Muscle of leg (tissue), 16 donors: ENCODE measurements around the gene SLC35F5. TPM values are rescaled to one million over a fixed set of nuclear protein-coding genes. Genes with fewer than 3 reads are reported as not detected.

ENCODE experiments used
- DNase-seq: peaks from one replicate; pipeline ENCODE4 v3.0.0; 2013
- H3K27ac ChIP-seq: one replicate; pipeline ENCODE4 v1.5.1; 2013; ENCODE audit warnings: mild to moderate bottlenecking, low read length, control low read depth
- H3K27me3 ChIP-seq: one replicate; pipeline ENCODE4 v1.6.1; 2013; ENCODE audit warnings: low read length; ENCODE audit not compliant: control insufficient read depth, insufficient read depth
- H3K36me3 ChIP-seq: one replicate; pipeline ENCODE4 v1.6.1; 2013; ENCODE audit warnings: low read length; ENCODE audit not compliant: control insufficient read depth, insufficient read depth
- H3K4me1 ChIP-seq: one replicate; pipeline ENCODE4 v1.6.1; 2013; ENCODE audit warnings: low read length; ENCODE audit not compliant: control insufficient read depth, insufficient read depth
- H3K4me3 ChIP-seq: one replicate; pipeline ENCODE4 v1.5.1; 2013; ENCODE audit warnings: low read length, control low read depth
- H3K9me3 ChIP-seq: replicated peaks from 2 replicates; pipeline ENCODE4 v1.6.1; 2013; ENCODE audit warnings: low read depth, low read length; ENCODE audit not compliant: control insufficient read depth
- WGBS: methylation state at CpG from one replicate; pipeline ENCODE4 v1.1.5; 2013; ENCODE audit warnings: missing lambda C conversion rate; ENCODE audit not compliant: insufficient coverage; 5-methylcytosine and 5-hydroxymethylcytosine counted together
- long read RNA-seq, 11 donors: transcript quantifications; one replicate each; lab custom pipeline, GENCODE V29; 2026
- polyA plus RNA-seq, 8 donors: library from polyadenylated mRNA; unstranded; fragments of 120-200 nt; gene quantifications; one replicate each; pipeline versions ENCODE4 v1.2.1 to v1.2.3, GENCODE V29; 2013; ENCODE audit warnings: inconsistent platforms in 1 of 8, low replicate concordance in 1 of 8; ENCODE audit not compliant: insufficient read length in 8 of 8, insufficient read depth in 1 of 8
- total RNA-seq: library from RNA; stranded (reverse); fragments of 120-200 nt; gene quantifications from one replicate; pipeline ENCODE4 v1.2.4, GENCODE V29; 2013

SLC35F5 gene, protein sequence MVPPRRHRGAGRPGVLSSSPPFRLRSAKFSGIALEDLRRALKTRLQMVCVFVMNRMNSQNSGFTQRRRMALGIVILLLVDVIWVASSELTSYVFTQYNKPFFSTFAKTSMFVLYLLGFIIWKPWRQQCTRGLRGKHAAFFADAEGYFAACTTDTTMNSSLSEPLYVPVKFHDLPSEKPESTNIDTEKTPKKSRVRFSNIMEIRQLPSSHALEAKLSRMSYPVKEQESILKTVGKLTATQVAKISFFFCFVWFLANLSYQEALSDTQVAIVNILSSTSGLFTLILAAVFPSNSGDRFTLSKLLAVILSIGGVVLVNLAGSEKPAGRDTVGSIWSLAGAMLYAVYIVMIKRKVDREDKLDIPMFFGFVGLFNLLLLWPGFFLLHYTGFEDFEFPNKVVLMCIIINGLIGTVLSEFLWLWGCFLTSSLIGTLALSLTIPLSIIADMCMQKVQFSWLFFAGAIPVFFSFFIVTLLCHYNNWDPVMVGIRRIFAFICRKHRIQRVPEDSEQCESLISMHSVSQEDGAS
- 72.3 TPM for total RNA-seq
- 10 to 100 TPM; 47.6 to 61.9 (median 54.3) TPM for polyA plus RNA-seq
- long read RNA-seq, donor 1, full-length matches to known transcripts = 6 of 6 reads
- long read RNA-seq, donor 1, partial matches to known transcripts = 0 of 6 reads
- long read RNA-seq, donor 1, other reads (novel, unspliced or antisense) = 0 of 6 reads
- long read RNA-seq, donor 2 = 0 reads
- long read RNA-seq, donor 3, full-length matches to known transcripts = 9 of 14 reads
- long read RNA-seq, donor 3, partial matches to known transcripts = 5 of 14 reads
- long read RNA-seq, donor 3, other reads (novel, unspliced or antisense) = 0 of 14 reads
- long read RNA-seq, donor 4, full-length matches to known transcripts = 1 of 7 reads
- long read RNA-seq, donor 4, partial matches to known transcripts = 6 of 7 reads
- long read RNA-seq, donor 4, other reads (novel, unspliced or antisense) = 0 of 7 reads
- long read RNA-seq, donor 5, full-length matches to known transcripts = 16 of 21 reads
- long read RNA-seq, donor 5, partial matches to known transcripts = 5 of 21 reads
- long read RNA-seq, donor 5, other reads (novel, unspliced or antisense) = 0 of 21 reads
- long read RNA-seq, donor 6, full-length matches to known transcripts = 9 of 9 reads
- long read RNA-seq, donor 6, partial matches to known transcripts = 0 of 9 reads
- long read RNA-seq, donor 6, other reads (novel, unspliced or antisense) = 0 of 9 reads
- long read RNA-seq, donor 7, full-length matches to known transcripts = 4 of 4 reads
- long read RNA-seq, donor 7, partial matches to known transcripts = 0 of 4 reads
- long read RNA-seq, donor 7, other reads (novel, unspliced or antisense) = 0 of 4 reads
- long read RNA-seq, donor 8, full-length matches to known transcripts = 6 of 6 reads
- long read RNA-seq, donor 8, partial matches to known transcripts = 0 of 6 reads
- long read RNA-seq, donor 8, other reads (novel, unspliced or antisense) = 0 of 6 reads
- long read RNA-seq, donor 9, full-length matches to known transcripts = 2 of 7 reads
- long read RNA-seq, donor 9, partial matches to known transcripts = 5 of 7 reads
- long read RNA-seq, donor 9, other reads (novel, unspliced or antisense) = 0 of 7 reads
- long read RNA-seq, donor 10, full-length matches to known transcripts = 8 of 13 reads
- long read RNA-seq, donor 10, partial matches to known transcripts = 5 of 13 reads
- long read RNA-seq, donor 10, other reads (novel, unspliced or antisense) = 0 of 13 reads
- long read RNA-seq, donor 11, full-length matches to known transcripts = 7 of 12 reads
- long read RNA-seq, donor 11, partial matches to known transcripts = 5 of 12 reads
- long read RNA-seq, donor 11, other reads (novel, unspliced or antisense) = 0 of 12 reads

DNA sequence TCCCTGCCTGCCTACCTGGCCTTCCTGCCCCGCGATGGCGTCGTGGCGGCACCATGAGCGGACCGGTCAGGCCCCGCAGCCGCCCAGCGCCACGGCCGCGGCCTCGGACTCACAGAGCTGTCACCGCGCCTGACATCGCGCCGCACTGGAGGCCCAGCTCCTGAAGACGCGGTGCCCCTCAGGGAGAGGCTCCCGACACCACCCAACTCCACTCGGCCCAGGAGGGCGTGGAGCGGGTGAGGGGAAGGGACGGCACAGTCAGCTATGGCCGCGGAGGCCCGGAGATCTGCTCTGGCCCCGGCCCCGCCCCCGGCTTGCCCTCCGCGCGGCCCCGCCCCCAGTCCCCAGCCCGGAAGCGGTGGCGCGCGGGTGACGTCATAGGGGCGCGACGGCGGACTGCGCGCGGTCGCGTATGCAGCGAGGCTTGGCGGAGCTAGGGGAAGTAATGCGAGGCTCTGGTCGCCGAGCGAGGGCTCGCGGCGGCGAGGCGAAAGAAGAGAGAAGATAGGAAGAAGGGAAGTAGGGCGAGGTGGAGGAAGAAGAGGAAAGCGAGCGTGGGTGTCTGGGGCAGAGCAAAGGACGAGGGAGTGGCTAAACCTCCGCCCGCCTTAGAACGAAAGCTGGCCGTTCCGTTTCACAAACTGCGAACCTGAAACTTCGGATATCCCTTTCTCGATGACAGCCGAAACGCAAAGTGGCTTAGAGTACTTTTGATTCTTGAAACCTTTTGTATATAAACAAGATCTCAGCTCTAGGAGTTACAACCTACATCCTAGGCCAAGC, at the start of gene SLC35F5:
TSS of gene SLC35F5 (minus strand) at position 288 of the 783 bp plus-strand sequence. CDS start at position 55, 233 bp downstream.
- Histone ChIP-seq H3K27ac (peak within 1 kb of the TSS; percentile 99), H3K4me3 (peak within 1 kb of the TSS; percentile 84), H3K27me3 (no peaks in the 10 kb centered on the region), H3K9me3 (no peaks in the 10 kb centered on the region), H3K36me3 (peaks cover 5% of the 10 kb centered on the region), H3K4me1 (peaks cover 6% of the 10 kb centered on the region)
- WGBS = under 1% methylated on average over 65 of the region's 76 CpGs
- DNase-seq = peak; percentile 97

DNA sequence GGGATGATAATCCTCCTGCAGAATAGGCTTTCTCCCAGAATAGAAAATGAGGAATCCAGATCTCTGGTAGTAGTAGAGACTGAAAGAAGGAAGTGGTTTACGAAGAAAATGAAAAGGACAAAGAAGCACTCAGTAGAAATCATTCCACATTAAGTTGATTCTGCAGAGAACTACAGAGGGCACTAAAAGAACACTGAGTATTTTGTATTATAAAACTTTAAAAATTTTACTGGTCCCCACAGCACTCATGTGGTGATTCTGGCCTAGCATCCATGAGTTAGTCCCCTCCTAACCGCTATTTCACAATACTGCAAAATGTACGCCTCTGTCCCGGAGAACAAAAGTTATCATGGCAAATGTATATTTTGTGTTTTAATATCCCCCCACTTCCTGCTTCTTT, 42.9 kb upstream of the SLC35F5 start:
- Histone ChIP-seq H3K27me3 (no peaks in the 10 kb centered on the region), H3K9me3 (no peaks in the 10 kb centered on the region), H3K4me3 (no peak overlapping the region), H3K4me1 (peaks cover 5% of the 10 kb centered on the region), H3K36me3 (no peaks in the 10 kb centered on the region), H3K27ac (no peak overlapping the region)
- DNase-seq = peak; percentile 33
- no CpG with 5 or more reads among the region's 4 CpGs for WGBS

GRCh38 chr2:113797237-113797636, 40.8 kb upstream of the SLC35F5 start:
- Histone ChIP-seq H3K27ac (no peak overlapping the region), H3K9me3 (no peaks in the 10 kb centered on the region), H3K4me1 (peaks cover 5% of the 10 kb centered on the region), H3K27me3 (no peaks in the 10 kb centered on the region), H3K4me3 (no peak overlapping the region), H3K36me3 (no peaks in the 10 kb centered on the region)
- no CpG with 5 or more reads among the region's 2 CpGs for WGBS
- no peak for DNase-seq

GRCh38 chr2:113796592-113797175, 40.2 kb upstream of the SLC35F5 start:
- 27% methylated on average over 2 of the region's 6 CpGs for WGBS
- H3K4me1 ChIP-seq = peaks cover 5% of the 10 kb centered on the region
- no peaks in the 10 kb centered on the region for H3K36me3 ChIP-seq

DNA sequence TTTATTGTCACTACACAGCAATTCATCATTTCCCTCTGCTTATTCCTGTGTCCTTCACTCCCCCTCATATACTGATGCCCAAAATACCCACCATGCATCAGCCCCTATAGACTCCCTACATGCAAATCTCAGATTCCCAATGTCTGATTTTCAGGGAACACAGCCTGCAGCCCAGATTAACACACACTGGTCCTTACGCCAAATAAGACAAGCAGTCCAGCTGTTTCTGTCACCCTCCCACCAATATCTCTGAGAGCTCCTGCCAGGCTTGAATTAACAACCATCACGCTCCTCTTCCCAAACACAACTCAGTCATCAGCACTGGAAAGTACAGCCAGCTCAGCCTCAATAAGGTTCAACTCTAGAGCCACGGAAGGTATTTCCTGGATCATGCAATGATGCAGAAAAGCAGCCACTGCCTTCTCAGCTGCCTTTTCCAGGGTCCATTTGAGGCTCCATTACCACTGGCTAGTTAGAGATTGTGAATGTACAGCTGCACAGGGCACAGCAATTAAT, 39.0 kb upstream of the SLC35F5 start:
- Histone ChIP-seq H3K4me3 (no peak overlapping the region), H3K4me1 (peaks cover 5% of the 10 kb centered on the region), H3K36me3 (no peaks in the 10 kb centered on the region), H3K27ac (no peak overlapping the region), H3K27me3 (no peaks in the 10 kb centered on the region), H3K9me3 (no peaks in the 10 kb centered on the region)
- DNase-seq = peak; percentile 16
- 38% methylated on average over 3 of the region's 3 CpGs for WGBS

More at GRCh38 chr2:113796592-113797175, 40.2 kb upstream of the SLC35F5 start:
- DNase-seq = no peak
- no peaks in the 10 kb centered on the region for H3K9me3 ChIP-seq
- H3K27me3 ChIP-seq = no peaks in the 10 kb centered on the region
- no peak overlapping the region for H3K4me3 ChIP-seq
- H3K27ac ChIP-seq = no peak overlapping the region

DNA sequence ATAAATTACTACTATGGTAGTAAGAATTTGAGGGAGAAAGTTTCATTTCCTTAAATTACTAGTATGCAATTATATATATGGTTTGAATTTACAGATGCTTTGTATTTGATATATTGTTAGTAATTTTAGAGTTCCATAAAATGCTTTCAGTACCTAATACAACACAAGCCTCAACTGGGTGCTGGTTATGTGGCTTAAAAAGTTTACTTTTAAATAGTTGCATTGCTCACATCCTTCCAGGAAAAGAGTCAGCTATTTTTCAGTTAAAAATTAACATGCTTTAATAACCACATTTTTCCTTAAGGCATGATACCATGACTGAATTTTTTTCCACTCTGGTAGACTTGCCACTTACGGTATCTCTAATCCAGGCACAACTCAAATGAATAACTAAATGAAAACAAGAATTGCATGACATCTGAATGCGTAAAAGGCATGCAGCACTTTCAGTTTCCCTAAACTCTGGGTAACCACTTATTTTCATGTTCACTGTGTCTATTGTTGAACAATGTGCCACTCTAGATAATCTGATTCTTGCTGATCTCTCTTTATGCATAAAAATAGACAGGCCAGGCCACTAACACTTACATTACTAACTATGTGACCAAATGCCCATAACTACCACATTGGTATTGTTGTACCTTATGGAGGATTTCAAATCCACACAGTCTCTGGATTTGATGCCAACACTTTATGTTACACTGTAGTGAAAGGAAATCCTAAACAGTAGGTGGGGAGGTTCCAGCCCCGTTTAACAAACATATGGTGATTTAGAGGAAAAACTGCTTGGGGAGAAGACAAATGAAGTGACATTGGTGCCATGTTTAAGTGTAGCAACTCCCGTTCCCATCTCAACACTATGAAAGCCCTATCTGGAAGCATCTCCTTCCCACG, 35.5 kb upstream of the SLC35F5 start:
- no peak overlapping the region for H3K4me3 ChIP-seq
- no peaks in the 10 kb centered on the region for H3K36me3 ChIP-seq
- DNase-seq = no peak
- H3K27me3 ChIP-seq = no peaks in the 10 kb centered on the region
- H3K4me1 ChIP-seq = peaks cover 5% of the 10 kb centered on the region
- no peak overlapping the region for H3K27ac ChIP-seq
- WGBS = no CpG with 5 or more reads among the region's 5 CpGs
- H3K9me3 ChIP-seq = no peaks in the 10 kb centered on the region

GRCh38 chr2:113784823-113785744, 28.6 kb upstream of the SLC35F5 start:
- Histone ChIP-seq H3K27me3 (no peaks in the 10 kb centered on the region), H3K9me3 (no peaks in the 10 kb centered on the region), H3K27ac (no peak overlapping the region), H3K4me3 (no peak overlapping the region), H3K4me1 (no peaks in the 10 kb centered on the region), H3K36me3 (no peaks in the 10 kb centered on the region)
- 59% methylated on average over 6 of the region's 8 CpGs for WGBS
- peak; percentile 38 for DNase-seq
